GM12878 (cell line): ENCODE results near the gene TP53INP2. TPM values are rescaled to one million over a fixed set of nuclear protein-coding genes. Genes with fewer than 3 reads are reported as not detected.

Source experiments
- ATAC-seq: fragments of 200-7000 bp; cut with Tn5 transposase; 3 replicates; pipeline ENCODE4 v1.9.1; 2020; ENCODE audit warnings: mild to moderate bottlenecking, moderate library complexity
- BruUV-seq: library from RNA; stranded (reverse); fragments of 400-500 nt; replicated peaks from 2 replicates; lab custom pipeline; 2021; lab: Mats Ljungman, UMichigan
- CTCF ChIA-PET: fragments of 300-600 bp; sonication (Branson Sonifier 250); formaldehyde crosslinking; extraction: SDS; loops from one replicate; lab custom pipeline; 2021; ENCODE audit warnings: inconsistent platforms; lab: Yijun Ruan, JAX
- POLR2A ChIA-PET: fragments of 350-600 bp; formaldehyde crosslinking; extraction: SDS; loops from one replicate; lab custom pipeline; 2021; ENCODE audit warnings: inconsistent platforms; lab: Charles Lee
- RAD21 ChIA-PET: fragments of 300-600 bp; sonication (Branson Sonifier 250); formaldehyde crosslinking; loops from one replicate; lab custom pipeline; 2023; ENCODE audit warnings: antibody characterized with exemption; ENCODE audit not compliant: unreplicated experiment; lab: Charles Lee
- SMC1A ChIA-PET: fragments of 300-600 bp; sonication (Branson Sonifier 250); formaldehyde crosslinking; loops from one replicate; lab custom pipeline; 2023; ENCODE audit not compliant: unreplicated experiment, uncharacterized antibody; lab: Charles Lee
- DNase-seq: peaks from one replicate; pipeline ENCODE4 v3.0.0-alpha.2; 2011; ENCODE audit warnings: low read depth, low spot score
- FAIRE-seq: peaks from 3 replicates; lab custom pipeline; 2011; peaks lifted over from hg19 to GRCh38; lab: Jason Lieb, UNC
- H2AFZ ChIP-seq: 2 replicates; pipeline ENCODE4 v1.6.0; 2011; ENCODE audit warnings: low read depth, low read length, control low read depth; ENCODE audit not compliant: control insufficient read depth
- H3K27ac ChIP-seq: 2 replicates; pipeline ENCODE4 v1.5.1; 2011; ENCODE audit warnings: control low read depth; ENCODE audit not compliant: control insufficient read depth, insufficient read depth
- H3K27me3 ChIP-seq, 2 experiments: replicated peaks in 1 of 2; 2 replicates each; pipeline versions ENCODE4 v1.6.0 to v1.6.1; 2011; ENCODE audit warnings: low read length in 1 of 2; ENCODE audit not compliant: control insufficient read depth in 2 of 2, insufficient read depth in 2 of 2
- H3K36me3 ChIP-seq, 2 experiments: 2 replicates each; pipeline ENCODE4 v1.5.1; 2011; ENCODE audit warnings: low read length in 1 of 2; ENCODE audit not compliant: control insufficient read depth in 2 of 2, insufficient read depth in 2 of 2
- H3K4me1 ChIP-seq: 2 replicates; pipeline ENCODE4 v1.6.1; 2011; ENCODE audit warnings: mild to moderate bottlenecking, low read length, moderate library complexity, mixed read lengths; ENCODE audit not compliant: control insufficient read depth, insufficient read depth
- H3K4me2 ChIP-seq: 2 replicates; pipeline ENCODE4 v1.6.0; 2011; ENCODE audit warnings: control low read depth; ENCODE audit not compliant: control insufficient read depth, insufficient read depth
- H3K4me3 ChIP-seq: fragments of 200-600 bp; sonication (generic); 2 replicates; pipeline ENCODE4 v1.5.1; 2016
- H3K79me2 ChIP-seq: 2 replicates; pipeline ENCODE4 v1.6.0; 2011; ENCODE audit warnings: low read length; ENCODE audit not compliant: control insufficient read depth, insufficient read depth
- H3K9ac ChIP-seq: 2 replicates; pipeline ENCODE4 v1.8.0; 2011; ENCODE audit warnings: low read length, control low read depth, mixed read lengths; ENCODE audit not compliant: control insufficient read depth, insufficient read depth
- H3K9me3 ChIP-seq: replicated peaks from 3 replicates; pipeline ENCODE4 v1.5.1; 2011; ENCODE audit warnings: mild to moderate bottlenecking, low read length; ENCODE audit not compliant: control insufficient read depth, insufficient read depth
- H4K20me1 ChIP-seq: 2 replicates; pipeline ENCODE4 v1.6.0; 2011; ENCODE audit not compliant: control insufficient read depth, insufficient read depth
- BCL11A ChIP-seq: IDR thresholded peaks from 2 replicates; pipeline ENCODE4 v1.6.1; 2011; ENCODE audit warnings: low read depth, low read length
- CHD2 ChIP-seq: IDR thresholded peaks from 2 replicates; pipeline ENCODE4 v1.6.1; 2011; ENCODE audit warnings: low read depth, low read length, improper control_type of control experiment, borderline replicate concordance
- IKZF2 ChIP-seq, 2 experiments: fragments of 450-650 bp; IDR thresholded peaks; 2 replicates each; pipeline ENCODE4 v1.6.1; 2017; ENCODE audit warnings: mild to moderate bottlenecking in 2 of 2, moderate library complexity in 2 of 2
- IRF3 ChIP-seq: fragments of 450-650 bp; IDR thresholded peaks from 2 replicates; pipeline ENCODE4 v1.6.1; 2014; ENCODE audit warnings: mild to moderate bottlenecking
- MYC ChIP-seq: IDR thresholded peaks from 2 replicates; pipeline ENCODE4 v1.6.1; 2011; ENCODE audit warnings: mild to moderate bottlenecking, low read length, moderate library complexity, inconsistent platforms; ENCODE audit not compliant: insufficient read depth, insufficient replicate concordance, insufficient read length, severe bottlenecking
- PML ChIP-seq: IDR thresholded peaks from 2 replicates; pipeline ENCODE4 v1.6.1; 2012; ENCODE audit warnings: low read length, inconsistent platforms
- POLR2A ChIP-seq: IDR thresholded peaks from 2 replicates; pipeline ENCODE4 v1.6.1; 2011; ENCODE audit warnings: low read depth, mild to moderate bottlenecking, low read length
- RAD51 ChIP-seq: fragments of 450-650 bp; IDR thresholded peaks from 2 replicates; pipeline ENCODE4 v1.6.1; 2016; ENCODE audit warnings: moderate library complexity, mild to moderate bottlenecking, inconsistent platforms
- RB1 ChIP-seq: fragments of 450-650 bp; formaldehyde crosslinking; IDR thresholded peaks from 2 replicates; pipeline ENCODE4 v1.6.1; 2017; ENCODE audit warnings: mild to moderate bottlenecking, borderline replicate concordance
- SP1 ChIP-seq: IDR thresholded peaks from one replicate; pipeline ENCODE4 v1.6.1; 2011; ENCODE audit warnings: low read depth, low read length
- SRF ChIP-seq, 2 experiments: IDR thresholded peaks; 2 replicates each; pipeline ENCODE4 v1.6.1; 2011; ENCODE audit warnings: low read depth in 2 of 2, low read length in 2 of 2, mild to moderate bottlenecking in 1 of 2, moderate library complexity in 1 of 2
- YY1 ChIP-seq: IDR thresholded peaks from 2 replicates; pipeline ENCODE4 v1.6.1; 2011; ENCODE audit warnings: low read depth, mild to moderate bottlenecking, low read length
- WGBS: methylation state at CpG from one replicate; pipeline ENCODE4 v1.1.6; 2016; ENCODE audit warnings: low lambda C conversion rate; ENCODE audit not compliant: insufficient replicate concordance, insufficient coverage; ENCODE audit errors: missing lambda C conversion rate; 5-methylcytosine and 5-hydroxymethylcytosine counted together
- in situ Hi-C: fragments of 300-500 bp; cut with MboI; formaldehyde crosslinking; loops from 9 replicates; pipeline ENCODE4 v1.14.3; 2018; ENCODE audit warnings: mixed read lengths
- intact Hi-C: fragments of 100-400 bp; cut with micrococcal nuclease; formaldehyde crosslinking; loops from one replicate; pipeline ENCODE4 v1.14.2; 2022; ENCODE audit not compliant: unreplicated experiment
- polyA plus RNA-seq, 11 experiments: library from polyadenylated mRNA; depleted of rRNA in 4 of 11; unstranded in 6 of 11; stranded (reverse) in 5 of 11; fragments of >200 nt; fragmentation: Nextera tagmentation in 4 of 11; fragmentation: Illumina TruSeq in 1 of 11; extraction: Ambion mirVana in 4 of 11; extraction: Trizol in 1 of 11; gene quantifications; 1 replicate in 1 of 11; 2 replicates in 10 of 11; pipeline versions ENCODE4 v1.2.1 to v1.2.3, GENCODE V29; 2011 to 2016; ENCODE audit warnings: inconsistent platforms in 2 of 11, missing spikeins in 2 of 11, low read depth in 1 of 11
- total RNA-seq, 4 experiments: library from RNA; depleted of rRNA in 3 of 4; stranded (reverse); fragments of >200 nt in 3 of 4; fragmentation: Illumina TruSeq in 1 of 4; extraction: Trizol in 1 of 4; gene quantifications; 2 replicates each; pipeline versions ENCODE4 v1.2.1 to v1.2.3, GENCODE V29; 2013 to 2021
- TF ChIP-seq, protein P1 (sequence below): IDR thresholded peaks from 2 replicates; pipeline ENCODE4 v1.6.1; 2012; ENCODE audit warnings: low read depth, low read length, improper control_type of control experiment
- TF ChIP-seq, protein P2 (sequence below): fragments of 450-650 bp; formaldehyde crosslinking; IDR thresholded peaks from 2 replicates; pipeline ENCODE4 v1.4.0; 2022; ENCODE audit warnings: mild to moderate bottlenecking, moderate library complexity

The TP53INP2 gene
- total and polyA plus RNA-seq, 10 of the 15 experiments (the other 5 are each of a cell fraction or from before 2014, with no cell fraction given) = 2.8 to 16.0 (median 4.0) TPM

DNA sequence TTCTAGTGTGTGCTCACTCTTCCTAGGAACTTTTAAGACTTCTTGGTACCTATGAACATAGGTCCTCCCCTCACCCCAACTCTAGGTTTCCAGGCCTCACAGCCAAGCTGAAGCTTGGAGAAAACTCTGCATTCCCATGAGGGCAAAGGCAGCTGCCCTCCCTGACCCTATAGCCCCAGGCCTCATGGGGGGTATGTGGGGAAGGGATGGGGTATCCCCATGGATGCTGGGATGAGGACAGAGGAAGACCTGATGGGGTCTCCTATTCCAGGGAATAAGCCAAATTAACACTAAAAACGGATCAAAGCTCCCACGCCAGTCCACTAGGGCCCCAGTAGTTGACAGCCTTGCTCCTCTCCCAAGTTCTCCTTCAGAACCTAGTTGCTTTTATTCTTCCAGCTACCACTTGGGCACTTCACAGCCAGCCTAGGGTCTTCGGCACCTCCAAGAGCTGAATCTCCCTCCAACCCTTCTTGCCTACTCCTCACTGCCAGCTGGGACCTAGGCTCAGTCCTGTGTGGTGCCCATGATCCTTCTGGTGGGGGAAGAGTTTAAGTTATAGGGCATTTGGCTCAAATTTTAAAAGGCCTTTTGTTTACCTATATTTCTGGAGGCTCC, 7.8 kb downstream of the TP53INP2 start:
- Histone ChIP-seq H3K27me3 (no peaks in the 10 kb centered on the region), H3K36me3 (peaks cover 0 to 4% of the 10 kb centered on the region in 2 experiments; a peak in 3 of 4 replicates)
- RAD21 ChIA-PET = interaction anchor here (1.3 to 7.0 kb wide), 8 partner anchors 8 to 399 kb away, joined by 5 to 112 read pairs (median 6); partner anchors contain the start of genes DYNLRB1 and TP53INP2
- TF ChIP-seq, protein P1, sequence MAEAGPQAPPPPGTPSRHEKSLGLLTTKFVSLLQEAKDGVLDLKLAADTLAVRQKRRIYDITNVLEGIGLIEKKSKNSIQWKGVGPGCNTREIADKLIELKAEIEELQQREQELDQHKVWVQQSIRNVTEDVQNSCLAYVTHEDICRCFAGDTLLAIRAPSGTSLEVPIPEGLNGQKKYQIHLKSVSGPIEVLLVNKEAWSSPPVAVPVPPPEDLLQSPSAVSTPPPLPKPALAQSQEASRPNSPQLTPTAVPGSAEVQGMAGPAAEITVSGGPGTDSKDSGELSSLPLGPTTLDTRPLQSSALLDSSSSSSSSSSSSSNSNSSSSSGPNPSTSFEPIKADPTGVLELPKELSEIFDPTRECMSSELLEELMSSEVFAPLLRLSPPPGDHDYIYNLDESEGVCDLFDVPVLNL = no peak
- TF ChIP-seq SRF (IDR thresholded peaks at IDR 0.05; ENCODE audit: low read depth in 2 of 2, low read length in 2 of 2) (no peak), MYC (no peak), YY1 (no peak), POLR2A (no peak), SP1 (no peak), RB1 (no peak), BCL11A (no peak), PML (0 out of 2 replicates have a peak, but pooled peaks have one; percentile 1), IKZF2 (IDR thresholded peaks at IDR 0.05) (0 out of 4 replicates have a peak, but pooled peaks of 1 of the 2 experiments have one; percentile 12), IRF3 (no peak), CHD2 (no peak), RAD51 (no peak)
- TF ChIP-seq, protein P2, sequence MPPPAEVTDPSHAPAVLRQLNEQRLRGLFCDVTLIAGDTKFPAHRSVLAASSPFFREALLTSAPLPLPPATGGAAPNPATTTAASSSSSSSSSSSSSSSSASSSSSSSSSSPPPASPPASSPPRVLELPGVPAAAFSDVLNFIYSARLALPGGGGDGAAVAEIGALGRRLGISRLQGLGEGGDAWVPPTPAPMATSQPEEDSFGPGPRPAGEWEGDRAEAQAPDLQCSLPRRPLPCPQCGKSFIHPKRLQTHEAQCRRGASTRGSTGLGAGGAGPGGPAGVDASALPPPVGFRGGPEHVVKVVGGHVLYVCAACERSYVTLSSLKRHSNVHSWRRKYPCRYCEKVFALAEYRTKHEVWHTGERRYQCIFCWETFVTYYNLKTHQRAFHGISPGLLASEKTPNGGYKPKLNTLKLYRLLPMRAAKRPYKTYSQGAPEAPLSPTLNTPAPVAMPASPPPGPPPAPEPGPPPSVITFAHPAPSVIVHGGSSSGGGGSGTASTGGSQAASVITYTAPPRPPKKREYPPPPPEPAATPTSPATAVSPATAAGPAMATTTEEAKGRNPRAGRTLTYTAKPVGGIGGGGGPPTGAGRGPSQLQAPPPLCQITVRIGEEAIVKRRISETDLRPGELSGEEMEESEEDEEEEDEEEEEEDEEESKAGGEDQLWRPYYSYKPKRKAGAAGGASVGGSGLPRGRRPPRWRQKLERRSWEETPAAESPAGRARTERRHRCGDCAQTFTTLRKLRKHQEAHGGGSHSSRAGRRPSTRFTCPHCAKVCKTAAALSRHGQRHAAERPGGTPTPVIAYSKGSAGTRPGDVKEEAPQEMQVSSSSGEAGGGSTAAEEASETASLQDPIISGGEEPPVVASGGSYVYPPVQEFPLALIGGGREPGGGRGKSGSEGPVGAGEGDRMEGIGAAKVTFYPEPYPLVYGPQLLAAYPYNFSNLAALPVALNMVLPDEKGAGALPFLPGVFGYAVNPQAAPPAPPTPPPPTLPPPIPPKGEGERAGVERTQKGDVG (CRISPR knock-in tag) = no peak
- TF ChIP-seq, all 136 proteins: peak for 2
- peaks cover 4% of the 10 kb centered on the region for H3K79me2 ChIP-seq
- WGBS = 81% methylated on average over 3 of the region's 3 CpGs
- H3K9me3 ChIP-seq = no peaks in the 10 kb centered on the region
- no peak overlapping the region for H3K4me3 ChIP-seq
- H3K27ac ChIP-seq = peak overlapping the region; percentile 5; the same call in 1 of the 2 replicates
- DNase-seq = no peak
- BruUV-seq = no TSS peak
- no peaks in the 10 kb centered on the region for H4K20me1 ChIP-seq
- 0 out of 2 replicates have a peak overlapping the region, but pooled peaks have one; percentile 3 for H3K4me2 ChIP-seq
- in situ Hi-C loops (no loop called here), intact Hi-C loops (loop anchor here (2.0 kb wide), 1 partner anchor 43 kb away; no protein-coding TSS in a partner anchor)
- H3K9ac ChIP-seq = no peak overlapping the region
- no peak for ATAC-seq
- FAIRE-seq = no peak
- H3K4me1 ChIP-seq = peaks cover 23% of the 10 kb centered on the region
- POLR2A ChIA-PET = interaction anchor here (2.5 to 3.1 kb wide), 2 partner anchors 8 kb away, joined by 11 to 18 read pairs; partner anchors contain the start of gene TP53INP2
- CTCF ChIA-PET = interaction anchor here (0.8 to 10.2 kb wide), 3 partner anchors 42 to 173 kb away, joined by 3 to 118 read pairs (median 5); no protein-coding TSS in a partner anchor
- SMC1A ChIA-PET = interaction anchor here (1.1 to 13.1 kb wide), 5 partner anchors 8 to 129 kb away, joined by 3 to 146 read pairs (median 8); no protein-coding TSS in a partner anchor
- no peak overlapping the region for H2AFZ ChIP-seq
